GM12864 (cell line): ENCODE results near the gene CD58.
A peak's percentile ranks its signal among the peaks of the same experiment; 100 is the strongest.
"Not testable (repeated sequence)": the region's sequence is repeated elsewhere in the genome, so short reads cannot be mapped to it uniquely, and the experiment has no call there.

Source experiments
- DNase-seq: peaks from one replicate; pipeline ENCODE4 v3.0.0-alpha.2; 2011; ENCODE audit warnings: low read depth
- H3K4me3 ChIP-seq: 2 replicates; pipeline ENCODE4 v1.5.1; 2011; ENCODE audit warnings: mild to moderate bottlenecking, low read depth, low read length, control low read depth
- TF ChIP-seq, protein P1 (sequence below): IDR thresholded peaks from 2 replicates; pipeline ENCODE4 v1.5.1; 2011; ENCODE audit warnings: low read depth, mild to moderate bottlenecking, moderate library complexity, low read length, control low read depth, inconsistent platforms; ENCODE audit errors: missing control alignments

Gene CD58

GRCh38 chr1:116564426-116564825 lies 6.4 kb downstream of the CD58 start:
- TF ChIP-seq, protein P1, sequence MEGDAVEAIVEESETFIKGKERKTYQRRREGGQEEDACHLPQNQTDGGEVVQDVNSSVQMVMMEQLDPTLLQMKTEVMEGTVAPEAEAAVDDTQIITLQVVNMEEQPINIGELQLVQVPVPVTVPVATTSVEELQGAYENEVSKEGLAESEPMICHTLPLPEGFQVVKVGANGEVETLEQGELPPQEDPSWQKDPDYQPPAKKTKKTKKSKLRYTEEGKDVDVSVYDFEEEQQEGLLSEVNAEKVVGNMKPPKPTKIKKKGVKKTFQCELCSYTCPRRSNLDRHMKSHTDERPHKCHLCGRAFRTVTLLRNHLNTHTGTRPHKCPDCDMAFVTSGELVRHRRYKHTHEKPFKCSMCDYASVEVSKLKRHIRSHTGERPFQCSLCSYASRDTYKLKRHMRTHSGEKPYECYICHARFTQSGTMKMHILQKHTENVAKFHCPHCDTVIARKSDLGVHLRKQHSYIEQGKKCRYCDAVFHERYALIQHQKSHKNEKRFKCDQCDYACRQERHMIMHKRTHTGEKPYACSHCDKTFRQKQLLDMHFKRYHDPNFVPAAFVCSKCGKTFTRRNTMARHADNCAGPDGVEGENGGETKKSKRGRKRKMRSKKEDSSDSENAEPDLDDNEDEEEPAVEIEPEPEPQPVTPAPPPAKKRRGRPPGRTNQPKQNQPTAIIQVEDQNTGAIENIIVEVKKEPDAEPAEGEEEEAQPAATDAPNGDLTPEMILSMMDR: no peak
- DNase-seq: no peak
- H3K4me3 ChIP-seq: no peak overlapping the region

DNA sequence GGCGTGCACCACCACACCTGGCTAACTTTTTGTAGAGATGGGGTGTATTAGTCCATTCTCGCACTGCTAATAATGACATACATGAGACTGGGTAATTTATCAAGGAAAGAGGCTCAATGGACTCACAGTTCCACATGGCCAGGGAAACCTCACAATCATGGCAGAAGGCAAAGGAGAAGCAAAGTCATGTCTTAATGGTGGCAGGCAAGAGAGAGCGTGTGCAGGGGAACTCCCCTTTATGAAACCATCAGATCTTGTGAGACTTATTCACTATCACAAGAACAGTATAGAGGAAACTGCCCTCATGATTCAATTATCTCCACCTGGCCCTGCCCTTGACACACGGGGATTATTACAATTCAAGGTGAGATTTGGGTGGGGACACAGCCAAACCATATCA lies 8.4 kb downstream of the CD58 start:
- DNase-seq: not testable (repeated sequence)
- H3K4me3 ChIP-seq: peak overlapping the region; percentile 26; the same call in 1 of the 2 replicates

DNA sequence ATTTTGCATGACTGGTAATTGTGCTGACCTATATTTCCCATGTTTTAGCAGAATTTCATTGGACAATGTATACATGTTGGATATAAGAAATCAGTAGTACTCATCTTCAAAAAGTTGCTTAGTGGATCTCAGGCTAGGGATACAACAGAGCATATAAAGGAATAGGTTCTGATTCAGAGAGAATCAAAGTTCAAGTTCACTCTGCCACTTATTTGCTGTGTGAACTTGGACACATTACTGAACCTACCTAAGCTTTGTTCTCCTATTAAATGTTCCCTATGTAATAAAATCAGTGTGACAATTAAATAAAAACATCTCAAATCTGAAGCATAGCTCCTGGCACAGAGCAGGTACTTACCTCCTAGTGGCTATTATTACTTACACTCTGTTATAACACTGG lies 9.3 kb downstream of the CD58 start:
- DNase-seq: no peak
- TF ChIP-seq, protein P1: no peak
- H3K4me3 ChIP-seq: peak overlapping the region; percentile 23; the same call in 1 of the 2 replicates

- H3K4me3 ChIP-seq: no peak overlapping the region; the same call in 1 of the 2 replicates
- no peak for DNase-seq
- TF ChIP-seq, protein P1: no peak
Measured at GRCh38 chr1:116560704-116561490, 9.9 kb downstream of the CD58 start.

DNA sequence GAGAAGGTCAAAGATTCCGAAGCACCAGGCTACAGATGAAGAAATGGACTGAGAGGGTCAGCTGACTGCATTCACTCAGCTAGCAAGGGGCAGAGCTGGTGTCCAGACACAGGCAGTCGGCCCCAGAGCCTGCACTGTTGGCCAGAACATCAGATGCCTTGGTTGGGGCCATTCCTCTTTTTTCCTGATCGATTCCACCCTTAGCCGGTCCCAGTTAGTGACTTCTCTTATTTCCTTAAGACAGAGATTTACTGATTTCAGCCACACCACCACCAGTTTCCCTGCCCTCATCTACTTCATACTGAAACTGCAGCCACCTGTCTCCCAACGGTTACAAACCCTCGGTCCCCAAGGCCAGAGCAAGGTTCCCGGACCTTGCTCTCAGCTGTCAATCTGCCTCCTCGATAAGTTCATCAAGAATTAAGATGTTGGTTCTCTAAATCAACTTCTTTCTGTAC lies 11.5 kb downstream of the CD58 start:
- no peak for DNase-seq
- TF ChIP-seq, protein P1: no peak
- peak overlapping the region; percentile 45 for H3K4me3 ChIP-seq

GRCh38 chr1:116558571-116558970 lies 12.3 kb downstream of the CD58 start:
- TF ChIP-seq, protein P1: no peak
- peak overlapping the region; percentile 45; the same call in 1 of the 2 replicates for H3K4me3 ChIP-seq
- no peak for DNase-seq

DNA sequence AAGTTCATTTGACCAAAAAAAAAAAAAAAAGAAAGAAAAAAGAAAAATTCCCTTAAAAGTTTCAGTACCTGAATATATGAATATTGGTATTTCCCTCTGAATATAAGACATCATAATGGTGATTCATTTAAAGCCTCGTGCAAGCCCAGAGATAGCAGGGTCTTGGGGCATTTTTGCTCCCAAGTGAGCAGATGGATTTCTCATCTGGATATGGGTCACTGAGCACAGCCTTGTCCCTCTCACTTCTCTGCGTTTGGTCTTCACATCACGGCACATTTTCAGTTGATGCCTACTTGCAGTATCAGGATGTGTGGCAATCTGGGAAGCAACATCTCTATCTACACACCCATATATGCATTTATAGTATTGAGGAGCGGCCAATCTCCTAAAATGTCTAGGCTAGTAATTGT lies 12.7 kb downstream of the CD58 start:
- TF ChIP-seq, protein P1: no peak
- no peak overlapping the region; the same call in 1 of the 2 replicates for H3K4me3 ChIP-seq
- DNase-seq: no peak
